Pancreas (tissue), 10 donors: Measurements from ENCODE around the gene NOTUM. TPM values are rescaled to one million over a fixed set of nuclear protein-coding genes. Genes with fewer than 3 reads are reported as not detected.

Source experiments
- ATAC-seq, 4 donors: fragments of 200-7000 bp; cut with Tn5 transposase; one replicate each; pipeline versions ENCODE4 v1.8.0 to v1.9.1; 2020; ENCODE audit warnings: mild to moderate bottlenecking in 4 of 4, moderate library complexity in 4 of 4
- DNase-seq, 6 donors: peaks; one replicate each; pipeline ENCODE4 v3.0.0-alpha.2; 2020
- FAIRE-seq: peaks from 2 replicates; lab custom pipeline; 2012; peaks lifted over from hg19 to GRCh38; lab: Jason Lieb, UNC
- H3K27ac ChIP-seq, 4 donors: fragments of 200-600 bp; sonication (generic); 1 replicate in 3 of 4; 2 replicates in 1 of 4; pipeline versions ENCODE4 v1.5.0 to v1.8.0; 2020
- H3K27me3 ChIP-seq, 4 donors: fragments of 200-600 bp; one replicate each; pipeline ENCODE4 v1.8.0; 2021
- H3K36me3 ChIP-seq, 3 donors: fragments of 200-600 bp; sonication (generic) in 1 of 3; one replicate each; pipeline versions ENCODE4 v1.5.0 to v1.8.0; 2020 to 2021
- H3K4me1 ChIP-seq, 3 donors: fragments of 200-600 bp; one replicate each; pipeline ENCODE4 v1.8.0; 2021
- H3K4me3 ChIP-seq, 4 donors: fragments of 200-600 bp; sonication (generic) in 2 of 4; one replicate each; pipeline versions ENCODE4 v1.5.0 to v1.8.0; 2020 to 2021
- H3K9me3 ChIP-seq, 4 donors: fragments of 200-600 bp; one replicate each; pipeline ENCODE4 v1.8.0; 2021
- WGBS, 2 donors: extraction: QIAGEN DNeasy Blood & Tissue Kit; methylation state at CpG; one replicate each; pipeline ENCODE4 v1.1.7; 2013; 5-methylcytosine and 5-hydroxymethylcytosine counted together
- intact Hi-C, 3 donors: fragments of 100-400 bp; cut with DNase I; formaldehyde crosslinking; loops; one replicate each; pipeline versions ENCODE4 v1.11.1 to v1.14.2; 2022
- polyA plus RNA-seq, 2 donors: library from polyadenylated mRNA; stranded (reverse); fragments of 200-250 nt; gene quantifications; one replicate each; pipeline ENCODE4 v1.2.3, GENCODE V29; 2013
- total RNA-seq, 6 donors: library from RNA; stranded (reverse); fragmentation: NEBNext Ultra II Directional in 4 of 6; extraction: Animal tissue kit (Norgen Biotek cat#: 25700) in 4 of 6; gene quantifications; one replicate each; pipeline versions ENCODE4 v1.2.1 to v1.2.4, GENCODE V29; 2021 to 2023
- TF ChIP-seq, protein P1 (sequence below), 4 donors: fragments of 200-600 bp; sonication (generic) in 3 of 4; IDR thresholded peaks; one replicate each; pipeline versions ENCODE4 v1.5.0 to v1.8.0; 2021; ENCODE audit warnings: antibody characterized with exemption in 4 of 4
- donor health status: healthy with polysubstance abuse.
- donor health status: DM: no; HTN: no; CAD: no; lungs with moderate emphysema.
- donor health status: DM: no; HTN: no; CAD: no.
- donor health status: control.
- donor health status: control.
- donor health status: Bipolar disorder and iron deficiency.
- donor health status: DM: yes; HTN: yes; CAD: no.
- donor health status: DM: no; HTN: no; CAD: no.
- donor health status: DM: no; HTN: no; CAD: no.
- donor health status: DM: yes; HTN: yes; CAD: no.

The NOTUM gene
- total and polyA plus RNA-seq, 8 donors, result 0.14 to 0.44 (median 0.21) TPM; not detected in 1

DNA sequence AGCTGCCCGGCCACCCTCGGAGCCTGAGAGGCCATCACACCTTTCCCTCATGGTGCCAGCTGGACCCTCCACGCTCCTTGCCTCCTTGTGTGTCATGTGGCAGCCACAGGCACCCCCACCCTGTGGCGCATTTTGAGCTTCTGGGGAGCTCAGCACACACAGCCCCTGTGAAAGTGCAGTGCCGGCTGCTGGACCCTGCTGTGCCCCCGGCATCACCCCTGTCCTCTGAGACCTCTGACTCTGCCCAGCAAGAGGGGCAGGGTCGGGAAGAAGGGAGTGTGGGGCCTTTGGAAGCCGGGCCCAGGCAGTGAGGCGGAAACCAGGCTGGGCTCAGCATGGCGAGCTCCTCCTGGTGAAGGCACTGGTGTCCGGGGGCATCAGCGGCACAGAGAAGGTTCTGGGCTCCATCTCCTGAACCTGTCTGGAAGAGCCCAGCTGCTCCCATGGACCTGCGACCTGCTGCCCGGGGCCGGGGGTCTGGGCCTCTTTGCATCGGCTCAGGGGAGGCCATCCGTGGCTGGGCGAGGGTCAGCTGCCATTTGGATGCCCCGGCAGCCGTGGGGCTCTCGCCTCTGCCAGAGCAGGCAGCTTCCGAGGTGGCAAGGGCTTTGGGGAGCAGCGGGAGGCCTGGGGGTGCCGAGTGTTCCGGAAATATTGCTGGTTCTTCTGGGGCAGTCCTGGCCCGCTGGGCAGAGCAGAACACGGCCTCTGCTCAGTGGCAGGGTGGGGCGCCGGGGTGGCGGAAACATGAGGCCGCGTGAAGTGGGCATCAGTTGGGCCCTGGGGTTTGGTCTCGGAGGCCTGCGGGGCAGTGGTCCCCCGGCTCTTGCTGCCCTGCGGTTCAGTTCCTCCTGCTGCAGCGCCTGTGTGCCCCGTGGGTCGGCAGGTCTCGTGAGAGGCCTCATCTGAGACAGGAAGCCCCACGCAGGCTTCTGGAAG lies 43.8 kb upstream of the NOTUM start:
- TF ChIP-seq, protein P1, sequence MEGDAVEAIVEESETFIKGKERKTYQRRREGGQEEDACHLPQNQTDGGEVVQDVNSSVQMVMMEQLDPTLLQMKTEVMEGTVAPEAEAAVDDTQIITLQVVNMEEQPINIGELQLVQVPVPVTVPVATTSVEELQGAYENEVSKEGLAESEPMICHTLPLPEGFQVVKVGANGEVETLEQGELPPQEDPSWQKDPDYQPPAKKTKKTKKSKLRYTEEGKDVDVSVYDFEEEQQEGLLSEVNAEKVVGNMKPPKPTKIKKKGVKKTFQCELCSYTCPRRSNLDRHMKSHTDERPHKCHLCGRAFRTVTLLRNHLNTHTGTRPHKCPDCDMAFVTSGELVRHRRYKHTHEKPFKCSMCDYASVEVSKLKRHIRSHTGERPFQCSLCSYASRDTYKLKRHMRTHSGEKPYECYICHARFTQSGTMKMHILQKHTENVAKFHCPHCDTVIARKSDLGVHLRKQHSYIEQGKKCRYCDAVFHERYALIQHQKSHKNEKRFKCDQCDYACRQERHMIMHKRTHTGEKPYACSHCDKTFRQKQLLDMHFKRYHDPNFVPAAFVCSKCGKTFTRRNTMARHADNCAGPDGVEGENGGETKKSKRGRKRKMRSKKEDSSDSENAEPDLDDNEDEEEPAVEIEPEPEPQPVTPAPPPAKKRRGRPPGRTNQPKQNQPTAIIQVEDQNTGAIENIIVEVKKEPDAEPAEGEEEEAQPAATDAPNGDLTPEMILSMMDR (IDR thresholded peaks at IDR 0.05), result no peak
- intact Hi-C loops, result no loop called here
- no peak for DNase-seq
- no peak overlapping the region for H3K4me3 ChIP-seq
- 92 to 94% methylated on average over 39 to 41 of the region's 41 CpGs for WGBS, 2 donors
- H3K27ac ChIP-seq, result no peak overlapping the region
- FAIRE-seq, result no peak
- H3K27me3 ChIP-seq, result no peaks in the 10 kb centered on the region
- no peak for ATAC-seq
- no peaks in the 10 kb centered on the region for H3K4me1 ChIP-seq
- H3K9me3 ChIP-seq, result no peaks in the 10 kb centered on the region
- no peaks in the 10 kb centered on the region for H3K36me3 ChIP-seq

DNA sequence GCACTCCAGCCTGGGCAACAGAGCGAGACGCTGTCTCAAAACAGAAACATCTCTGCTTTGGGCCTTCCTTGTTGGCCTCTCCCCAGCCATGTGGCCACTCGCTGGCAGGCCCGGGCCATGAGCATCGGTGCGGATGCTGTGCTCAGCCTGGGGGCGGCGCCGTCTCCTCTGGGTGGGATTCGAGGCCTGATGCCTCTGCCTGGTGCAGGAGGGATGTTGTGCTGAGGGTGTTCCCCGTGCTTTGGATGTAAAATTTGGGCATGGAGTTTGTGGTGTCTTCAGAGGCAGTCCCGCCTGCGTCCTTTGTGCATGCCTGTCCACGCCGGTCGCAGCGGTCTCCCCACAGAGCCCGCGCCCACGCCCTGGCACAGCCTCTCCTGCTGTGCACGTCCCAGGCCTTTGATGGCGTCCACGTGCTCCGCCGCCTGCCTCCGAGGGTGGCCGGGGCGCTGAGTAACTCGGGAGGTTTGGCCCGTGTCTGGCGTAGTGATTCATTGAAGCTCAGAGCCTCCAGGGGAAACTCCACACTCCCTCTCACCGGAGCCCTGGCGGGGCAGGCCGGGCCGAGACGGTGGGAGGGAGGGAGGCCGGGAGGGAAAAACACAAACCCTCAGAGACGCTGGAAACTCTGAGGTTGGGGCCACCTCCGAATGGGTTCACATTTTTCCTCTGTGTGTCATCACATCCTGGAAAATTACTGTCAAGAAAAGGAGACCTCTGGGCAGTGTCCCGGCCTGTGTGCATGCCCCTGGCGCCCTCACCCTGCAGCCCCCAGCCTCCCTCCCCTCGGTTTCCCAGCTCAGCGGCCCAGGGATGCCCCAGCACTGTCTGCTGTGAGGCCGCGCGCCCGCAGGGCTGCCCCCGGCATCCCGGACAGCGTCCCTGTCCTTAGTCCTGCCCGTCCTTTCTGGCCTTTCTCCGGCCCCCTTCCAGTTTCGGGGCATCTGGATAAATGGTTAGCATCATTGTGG lies 42.7 kb upstream of the NOTUM start:
- 86% methylated on average over 53 of the region's 53 CpGs for WGBS, 2 donors
- no peak overlapping the region for H3K4me3 ChIP-seq
- no peaks in the 10 kb centered on the region for H3K4me1 ChIP-seq
- intact Hi-C loops, result no loop called here
- TF ChIP-seq, protein P1 (IDR thresholded peaks at IDR 0.05), result no peak
- no peaks in the 10 kb centered on the region for H3K36me3 ChIP-seq
- DNase-seq (no peak), FAIRE-seq (no peak), ATAC-seq (peak in 3 of 4 donors; percentile 49 to 67 (median 63))
- H3K27me3 ChIP-seq, result no peaks in the 10 kb centered on the region
- H3K9me3 ChIP-seq, result no peaks in the 10 kb centered on the region
- no peak overlapping the region for H3K27ac ChIP-seq

DNA sequence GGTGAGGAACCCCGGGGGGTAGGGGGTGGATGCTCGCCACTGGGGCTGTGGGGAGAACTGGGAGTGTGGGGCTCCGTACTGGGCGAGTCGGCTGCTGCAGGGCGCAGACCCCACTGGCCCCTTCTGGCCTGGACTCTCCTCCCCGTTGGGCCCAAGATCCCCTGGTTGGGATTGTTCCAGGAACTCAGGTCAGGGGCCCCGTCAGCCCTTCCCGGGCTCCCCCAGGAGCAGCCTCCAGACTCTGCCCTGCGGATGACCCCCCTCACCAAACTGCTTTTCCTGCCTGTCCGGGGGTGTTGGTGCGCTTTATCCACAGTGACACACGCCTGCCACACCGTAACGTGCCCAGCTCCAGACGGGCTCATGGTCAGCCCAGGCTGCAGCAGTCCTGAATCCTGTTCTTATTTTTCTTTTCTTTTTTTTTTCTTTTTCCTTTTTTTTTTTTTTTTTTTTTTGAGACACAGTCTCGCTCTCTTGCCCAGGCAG lies 40.6 kb upstream of the NOTUM start:
- no peaks in the 10 kb centered on the region for H3K9me3 ChIP-seq
- WGBS, 2 donors, result 87 to 88% methylated on average over 15 to 17 of the region's 17 CpGs
- H3K4me3 ChIP-seq, result no peak overlapping the region
- no peak overlapping the region for H3K27ac ChIP-seq
- FAIRE-seq (no peak), DNase-seq (peak in 1 of 6 donors; percentile 28), ATAC-seq (no peak)
- no peaks in the 10 kb centered on the region for H3K27me3 ChIP-seq
- intact Hi-C loops, result no loop called here
- H3K36me3 ChIP-seq, result no peaks in the 10 kb centered on the region
- TF ChIP-seq, protein P1 (IDR thresholded peaks at IDR 0.05), result no peak
- H3K4me1 ChIP-seq, result no peaks in the 10 kb centered on the region

DNA sequence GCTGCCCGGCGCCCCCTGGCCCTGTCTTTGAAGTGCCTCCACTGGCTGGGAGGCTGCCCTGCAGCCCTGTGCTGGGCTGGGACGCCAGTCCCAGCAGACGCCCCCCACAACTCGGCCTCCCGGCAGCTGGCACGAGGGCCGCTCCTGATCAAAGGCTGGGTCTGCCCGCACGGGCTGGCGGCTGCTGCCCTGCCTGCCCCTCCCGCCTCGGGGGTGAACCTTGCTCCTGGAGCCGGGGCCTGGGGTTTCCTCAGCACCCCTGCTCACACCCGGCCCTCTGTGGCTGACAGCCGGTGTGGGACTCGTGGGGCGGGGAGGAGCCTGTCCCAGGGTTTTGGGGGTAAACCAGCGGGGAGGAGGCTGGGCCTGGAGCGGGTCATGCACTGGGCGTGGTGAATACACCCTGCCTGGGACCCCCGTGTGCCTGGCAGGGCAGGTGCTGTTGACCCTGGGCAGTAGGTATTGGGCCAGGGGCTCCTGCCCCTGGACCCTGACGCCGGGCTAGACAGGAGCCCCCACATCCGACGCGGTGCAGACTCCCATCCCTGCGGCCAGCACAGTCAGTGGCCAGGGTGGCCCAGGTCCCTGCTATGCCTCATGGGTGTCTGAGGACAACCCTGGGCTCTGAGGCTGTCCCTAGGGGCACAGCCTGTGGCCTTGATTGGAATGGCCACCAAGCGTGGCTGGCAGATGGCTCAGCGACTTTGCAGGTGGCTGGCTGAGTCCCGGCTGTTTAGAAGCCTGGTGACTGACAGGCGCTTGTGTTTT lies 40.0 kb upstream of the NOTUM start:
- intact Hi-C loops, result no loop called here
- Histone ChIP-seq H3K27me3 (no peaks in the 10 kb centered on the region), H3K4me3 (no peak overlapping the region), H3K4me1 (no peaks in the 10 kb centered on the region), H3K9me3 (no peaks in the 10 kb centered on the region), H3K27ac (no peak overlapping the region), H3K36me3 (no peaks in the 10 kb centered on the region)
- DNase-seq (peak in 2 of 6 donors; percentile 28 to 69), ATAC-seq (no peak), FAIRE-seq (no peak)
- TF ChIP-seq, protein P1 (IDR thresholded peaks at IDR 0.05), result no peak
- WGBS, 2 donors, result 83 to 85% methylated on average over 32 of the region's 32 CpGs
